K562 (cell line): ENCODE results near the gene DDX39A. TPM values are rescaled to one million over a fixed set of nuclear protein-coding genes. Genes with fewer than 3 reads are reported as not detected.

Source experiments
- DIDO1 ChIP-seq: fragments of 450-650 bp; IDR thresholded peaks from 2 replicates; pipeline ENCODE4 v1.6.1; 2016; ENCODE audit warnings: low read depth, missing biosample characterization, missing genetic modification characterization
- ELF1 ChIP-seq: fragments of 200-800 bp; sonication (Bioruptor generic); IDR thresholded peaks from 2 replicates; pipeline ENCODE4 v1.6.1; 2016; ENCODE audit warnings: missing genetic modification characterization, missing compliant biosample characterization
- ILF3 ChIP-seq: fragments of 450-650 bp; IDR thresholded peaks from 2 replicates; pipeline ENCODE4 v1.6.1; 2018; ENCODE audit warnings: antibody characterized with exemption, mild to moderate bottlenecking, moderate library complexity, borderline replicate concordance
- KDM4B ChIP-seq, 2 experiments: fragments of 450-650 bp in 1 of 2; sonication (generic) in 1 of 2; IDR thresholded peaks; 2 replicates each; pipeline ENCODE4 v1.6.1; 2016 to 2017; ENCODE audit warnings: borderline replicate concordance in 2 of 2, antibody characterized with exemption in 1 of 2, low read depth in 1 of 2, mild to moderate bottlenecking in 1 of 2
- MED1 ChIP-seq: sonication (generic); formaldehyde crosslinking; IDR thresholded peaks from 2 replicates; pipeline ENCODE4 v1.8.1; 2023; ENCODE audit warnings: missing genetic modification reagents, borderline replicate concordance
- PML ChIP-seq: IDR thresholded peaks from 2 replicates; pipeline ENCODE4 v1.6.1; 2012; ENCODE audit warnings: low read length, inconsistent platforms
- POLR2AphosphoS2 ChIP-seq: IDR thresholded peaks from 2 replicates; pipeline ENCODE4 v1.6.1; 2012; ENCODE audit warnings: low read length, improper control_type of control experiment
- POLR2AphosphoS5 ChIP-seq: IDR thresholded peaks from 2 replicates; pipeline ENCODE4 v1.6.1; 2011; ENCODE audit warnings: mild to moderate bottlenecking, low read depth, low read length, moderate library complexity; ENCODE audit not compliant: control insufficient read depth, insufficient read depth
- SMC3 ChIP-seq: conservative IDR thresholded peaks from 2 replicates; pipeline ENCODE4 v1.6.1; 2011; ENCODE audit warnings: low read depth, low read length, improper control_type of control experiment; ENCODE audit not compliant: insufficient read depth
- ZFX ChIP-seq: sonication (generic); formaldehyde crosslinking; IDR thresholded peaks from 2 replicates; pipeline ENCODE4 v1.8.0; 2022; ENCODE audit warnings: mild to moderate bottlenecking, missing genetic modification reagents, moderate library complexity
- ZNF165 ChIP-seq: fragments of 250-450 bp; sonication (Bioruptor Pico); IDR thresholded peaks from 2 replicates; pipeline ENCODE4 v1.4.0; 2020; ENCODE audit warnings: borderline replicate concordance
- ZNF263 ChIP-seq: sonication (generic); formaldehyde crosslinking; IDR thresholded peaks from 2 replicates; pipeline ENCODE4 v1.8.0; 2022; ENCODE audit warnings: mild to moderate bottlenecking, missing genetic modification reagents, borderline replicate concordance
- polyA plus RNA-seq, 8 experiments: library from polyadenylated mRNA; depleted of rRNA in 4 of 8; stranded (reverse) in 5 of 8; unstranded in 3 of 8; fragments of >200 nt; fragmentation: Nextera tagmentation in 2 of 8; fragmentation: Illumina TruSeq in 1 of 8; extraction: Ambion mirVana in 2 of 8; extraction: Trizol in 1 of 8; gene quantifications; 2 replicates each; pipeline versions ENCODE4 v1.2.1 to v1.2.3, GENCODE V29; 2011 to 2014; ENCODE audit warnings: inconsistent platforms in 1 of 8, missing spikeins in 1 of 8
- total RNA-seq, 7 experiments: library from RNA; depleted of rRNA in 6 of 7; stranded (reverse); fragments of >200 nt in 6 of 7; fragmentation: Illumina TruSeq in 2 of 7; extraction: Trizol in 2 of 7; gene quantifications; 2 replicates each; pipeline versions ENCODE4 v1.2.1 to v1.2.3, GENCODE V29; 2011 to 2021; ENCODE audit warnings: low replicate concordance in 1 of 7

Gene DDX39A
- total and polyA plus RNA-seq, 9 of the 15 experiments (the other 6 are each of a cell fraction or from before 2014, with no cell fraction given): 90.3 to 250 (median 188) TPM

GRCh38 chr19:14409146-14410023, 9.8 kb downstream of the DDX39A start (continued):
- TF ChIP-seq ZNF263 (peak; percentile 78; the same call in 1 of the 2 replicates), ZNF165 (CRISPR knock-in tag) (0 out of 2 replicates have a peak, but pooled peaks have one; percentile 42), ZFX (CRISPR knock-in tag) (0 out of 2 replicates have a peak, but pooled peaks have one; percentile 17), POLR2AphosphoS5 (peak; percentile 31; the same call in 1 of the 2 replicates), ILF3 (no peak), SMC3 (no peak), POLR2AphosphoS2 (peak; percentile 25), DIDO1 (tag) (no peak), ELF1 (no peak), KDM4B (IDR thresholded peaks at IDR 0.05; ENCODE audit: borderline replicate concordance in 2 of 2, low read depth in 1 of 2) (no peak), MED1 (CRISPR knock-in tag) (no peak), PML (peak; percentile 21; the same call in 1 of the 2 replicates)
